OCI-LY7 (cell line): Measurements from ENCODE around the gene KRT75. TPM values are rescaled to one million over a fixed set of nuclear protein-coding genes. Genes with fewer than 3 reads are reported as not detected.

ENCODE experiments used
- BruUV-seq: library from RNA; stranded (reverse); fragments of 400-500 nt; replicated peaks from 2 replicates; lab custom pipeline; 2021; lab: Mats Ljungman, UMichigan
- CTCF ChIA-PET: fragments of 300-600 bp; sonication (Branson Sonifier 250); formaldehyde crosslinking; loops from one replicate; lab custom pipeline; 2022; ENCODE audit warnings: antibody characterized with exemption; ENCODE audit not compliant: unreplicated experiment; lab: Charles Lee
- POLR2A ChIA-PET: fragments of 300-600 bp; sonication (Branson Sonifier 250); formaldehyde crosslinking; loops from one replicate; lab custom pipeline; 2022; ENCODE audit warnings: antibody characterized with exemption; lab: Charles Lee
- DNase-seq: peaks from one replicate; pipeline ENCODE4 v3.0.0-alpha.2; 2015; ENCODE audit warnings: low spot score
- H2AFZ ChIP-seq: fragments of 200-600 bp; sonication (generic), shearing (Covaris generic); 2 replicates; pipeline ENCODE4 v1.6.1; 2014; ENCODE audit warnings: mild to moderate bottlenecking, antibody characterized with exemption, low read length, moderate library complexity
- H3K27ac ChIP-seq: fragments of 200-600 bp; sonication (generic); 2 replicates; pipeline ENCODE4 v1.5.1; 2014; ENCODE audit warnings: mixed run types, low read depth, mild to moderate bottlenecking, moderate library complexity, low read length, inconsistent platforms; ENCODE audit not compliant: poor library complexity, severe bottlenecking
- H3K36me3 ChIP-seq: fragments of 200-600 bp; sonication (generic); 2 replicates; pipeline ENCODE4 v1.6.1; 2014; ENCODE audit warnings: mild to moderate bottlenecking, antibody characterized with exemption, low read length, moderate library complexity, mixed read lengths; ENCODE audit not compliant: insufficient read depth
- H3K4me1 ChIP-seq: fragments of 200-600 bp; sonication (generic); 2 replicates; pipeline ENCODE4 v1.5.1; 2014; ENCODE audit warnings: mild to moderate bottlenecking, low read length; ENCODE audit not compliant: insufficient read depth, poor library complexity, severe bottlenecking
- H3K4me2 ChIP-seq: fragments of 200-600 bp; sonication (generic); 2 replicates; pipeline ENCODE4 v1.6.1; 2014; ENCODE audit warnings: mild to moderate bottlenecking, low read length
- H3K4me3 ChIP-seq: fragments of 200-600 bp; sonication (generic); 2 replicates; pipeline ENCODE4 v1.5.1; 2014; ENCODE audit warnings: mild to moderate bottlenecking, low read depth, low read length; ENCODE audit not compliant: poor library complexity, severe bottlenecking
- H3K79me2 ChIP-seq: fragments of 200-600 bp; sonication (generic); 2 replicates; pipeline ENCODE4 v1.6.1; 2016; ENCODE audit warnings: low read depth, mild to moderate bottlenecking, low read length, moderate library complexity, mixed read lengths; ENCODE audit not compliant: insufficient read depth
- H3K9me2 ChIP-seq: fragments of 200-600 bp; sonication (generic); 2 replicates; pipeline ENCODE4 v1.6.1; 2016; ENCODE audit warnings: mild to moderate bottlenecking, low read length, mixed read lengths; ENCODE audit not compliant: insufficient read depth
- H3K9me3 ChIP-seq: fragments of 200-600 bp; sonication (generic); 2 replicates; pipeline ENCODE4 v1.6.1; 2014; ENCODE audit warnings: mild to moderate bottlenecking, mixed run types, low read length, mixed read lengths
- H4K20me1 ChIP-seq: fragments of 200-600 bp; sonication (generic); 2 replicates; pipeline ENCODE4 v1.6.1; 2014; ENCODE audit warnings: mild to moderate bottlenecking, antibody characterized with exemption, low read length, moderate library complexity, mixed read lengths; ENCODE audit not compliant: insufficient read depth
- EZH2phosphoT487 ChIP-seq: fragments of 200-600 bp; sonication (generic); IDR thresholded peaks from 2 replicates; pipeline ENCODE4 v1.6.1; 2018; ENCODE audit warnings: low read depth, borderline replicate concordance, mild to moderate bottlenecking, mixed run types, antibody characterized with exemption, low read length, moderate library complexity, mixed read lengths
- intact Hi-C: fragments of 100-400 bp; cut with micrococcal nuclease; formaldehyde crosslinking; loops from one replicate; pipeline ENCODE4 v1.10.0; 2022; ENCODE audit not compliant: unreplicated experiment
- total RNA-seq, 2 experiments: library from RNA; depleted of rRNA in 1 of 2; stranded (reverse); fragments of >200 nt in 1 of 2; shearing (Covaris generic) in 1 of 2; gene quantifications; 2 replicates each; pipeline ENCODE4 v1.2.3, GENCODE V29; 2014 to 2022
- TF ChIP-seq, protein P1 (sequence below): fragments of 200-600 bp; sonication (generic); conservative IDR thresholded peaks from 2 replicates; pipeline ENCODE4 v1.5.1; 2014; ENCODE audit warnings: mild to moderate bottlenecking, antibody characterized with exemption, low read length, moderate library complexity, mixed read lengths

KRT75 gene
- total RNA-seq, 2 experiments from 2014 or later = not detected

DNA sequence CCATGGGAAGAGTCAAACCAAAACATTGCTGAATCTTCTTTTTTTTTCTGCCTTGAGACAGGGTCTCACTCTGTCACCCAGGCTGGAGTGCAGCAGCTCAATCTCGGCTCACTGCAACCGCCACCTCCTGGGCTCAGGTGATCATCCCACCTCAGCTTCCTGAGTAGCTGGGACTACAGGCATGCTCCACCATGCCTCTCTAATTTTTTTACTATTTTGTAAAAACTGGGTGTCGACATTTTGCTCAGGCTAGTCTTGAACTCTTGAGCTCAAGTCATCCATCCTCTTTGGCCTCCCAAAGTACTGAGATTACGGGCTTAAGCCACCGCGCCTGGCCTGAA lies 1.5 kb upstream of the KRT75 start:
- no TSS peak for BruUV-seq
- intact Hi-C loops = no loop called here
- ChIA-PET POLR2A (no interaction called here), CTCF (no interaction called here)
- Histone ChIP-seq H3K4me3 (no peak overlapping the region), H3K36me3 (no peaks in the 10 kb centered on the region), H2AFZ (no peak overlapping the region), H3K79me2 (no peaks in the 10 kb centered on the region), H3K4me1 (no peaks in the 10 kb centered on the region), H4K20me1 (no peaks in the 10 kb centered on the region), H3K27ac (no peak overlapping the region), H3K9me3 (no peaks in the 10 kb centered on the region), H3K4me2 (no peak overlapping the region), H3K9me2 (no peaks in the 10 kb centered on the region)
- TF ChIP-seq, protein P1, sequence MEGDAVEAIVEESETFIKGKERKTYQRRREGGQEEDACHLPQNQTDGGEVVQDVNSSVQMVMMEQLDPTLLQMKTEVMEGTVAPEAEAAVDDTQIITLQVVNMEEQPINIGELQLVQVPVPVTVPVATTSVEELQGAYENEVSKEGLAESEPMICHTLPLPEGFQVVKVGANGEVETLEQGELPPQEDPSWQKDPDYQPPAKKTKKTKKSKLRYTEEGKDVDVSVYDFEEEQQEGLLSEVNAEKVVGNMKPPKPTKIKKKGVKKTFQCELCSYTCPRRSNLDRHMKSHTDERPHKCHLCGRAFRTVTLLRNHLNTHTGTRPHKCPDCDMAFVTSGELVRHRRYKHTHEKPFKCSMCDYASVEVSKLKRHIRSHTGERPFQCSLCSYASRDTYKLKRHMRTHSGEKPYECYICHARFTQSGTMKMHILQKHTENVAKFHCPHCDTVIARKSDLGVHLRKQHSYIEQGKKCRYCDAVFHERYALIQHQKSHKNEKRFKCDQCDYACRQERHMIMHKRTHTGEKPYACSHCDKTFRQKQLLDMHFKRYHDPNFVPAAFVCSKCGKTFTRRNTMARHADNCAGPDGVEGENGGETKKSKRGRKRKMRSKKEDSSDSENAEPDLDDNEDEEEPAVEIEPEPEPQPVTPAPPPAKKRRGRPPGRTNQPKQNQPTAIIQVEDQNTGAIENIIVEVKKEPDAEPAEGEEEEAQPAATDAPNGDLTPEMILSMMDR = no peak
- TF ChIP-seq EZH2phosphoT487 = no peak
- no peak for DNase-seq

DNA sequence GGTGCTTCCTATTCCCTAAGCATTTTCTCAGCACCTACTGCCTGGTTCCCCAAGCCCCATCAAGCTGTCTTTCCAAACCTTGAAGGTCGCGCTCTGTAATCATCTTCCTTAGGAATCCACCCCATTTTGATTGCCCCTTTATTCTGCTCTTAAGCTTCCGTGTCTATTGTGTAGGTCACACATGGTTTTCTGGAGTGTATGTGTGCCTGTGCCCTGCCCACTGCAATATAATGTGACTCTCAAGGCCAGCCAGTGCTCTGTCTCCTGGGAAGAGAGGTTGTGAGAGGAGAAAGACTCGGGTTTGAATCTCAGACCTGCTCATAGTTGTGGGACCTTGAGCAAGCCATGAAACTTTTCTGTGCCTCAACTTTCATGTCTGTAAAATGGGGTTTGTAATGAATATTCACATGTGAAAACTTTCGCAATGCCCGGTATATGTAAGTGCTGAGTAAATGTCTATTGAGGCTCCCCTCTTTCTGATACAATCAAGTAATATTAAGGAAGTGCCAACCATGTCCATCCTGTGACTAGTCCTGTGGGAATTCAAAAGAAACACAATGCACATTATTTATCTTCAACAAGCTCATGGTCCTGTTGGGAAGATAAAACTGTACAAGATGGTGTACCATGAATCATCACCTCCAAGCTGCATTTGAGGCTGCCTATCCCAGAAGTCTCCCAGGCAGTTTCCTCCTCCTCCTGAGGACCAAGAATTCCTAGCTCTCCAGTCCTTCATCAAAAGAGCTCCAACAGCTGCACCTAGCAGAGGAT lies 774 bp upstream of the KRT75 start:
- no peak overlapping the region for H3K4me3 ChIP-seq
- H4K20me1 ChIP-seq = no peaks in the 10 kb centered on the region
- H3K36me3 ChIP-seq = no peaks in the 10 kb centered on the region
- H3K79me2 ChIP-seq = no peaks in the 10 kb centered on the region
- ChIA-PET POLR2A (no interaction called here), CTCF (no interaction called here)
- no TSS peak for BruUV-seq
- H3K27ac ChIP-seq = no peak overlapping the region
- intact Hi-C loops = no loop called here
- H3K4me2 ChIP-seq = no peak overlapping the region
- H2AFZ ChIP-seq = no peak overlapping the region
- TF ChIP-seq EZH2phosphoT487 = no peak
- TF ChIP-seq, protein P1 = no peak
- no peaks in the 10 kb centered on the region for H3K4me1 ChIP-seq
- H3K9me3 ChIP-seq = no peaks in the 10 kb centered on the region
- no peak for DNase-seq
- H3K9me2 ChIP-seq = no peaks in the 10 kb centered on the region

DNA sequence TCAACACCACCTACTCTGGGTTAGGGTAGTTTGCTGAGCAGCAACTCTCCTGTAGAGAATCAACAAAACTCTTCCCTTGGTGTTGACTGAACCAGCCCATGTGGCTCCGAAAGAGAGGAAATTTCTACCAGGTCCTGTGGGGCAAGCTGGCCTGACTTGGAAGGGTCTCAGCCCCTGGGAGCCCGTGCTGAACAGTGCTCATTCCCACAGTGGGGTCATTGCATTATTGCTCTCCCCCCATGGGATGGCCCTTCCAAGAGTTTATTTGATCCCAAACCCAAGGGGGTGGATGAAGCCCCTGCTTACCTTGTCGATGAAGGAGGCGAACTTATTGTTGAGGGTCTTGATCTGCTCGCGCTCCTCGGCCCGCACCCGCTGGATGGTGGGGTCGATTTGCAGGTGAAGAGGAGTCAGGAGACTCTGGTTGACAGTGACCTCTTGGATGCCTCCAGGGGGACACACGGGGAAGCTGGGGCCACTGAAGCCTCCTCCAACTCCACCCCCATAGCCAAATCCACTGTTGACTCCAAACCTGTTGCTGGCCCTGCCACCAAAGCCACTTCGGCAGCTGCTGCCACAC lies 580 bp downstream of the KRT75 start:
- TF ChIP-seq, protein P1 = no peak
- no peak for TF ChIP-seq EZH2phosphoT487
- no peak overlapping the region for H3K4me2 ChIP-seq
- H4K20me1 ChIP-seq = no peaks in the 10 kb centered on the region
- H3K4me3 ChIP-seq = no peak overlapping the region
- intact Hi-C loops = no loop called here
- H3K9me3 ChIP-seq = no peaks in the 10 kb centered on the region
- no TSS peak for BruUV-seq
- no peak overlapping the region for H2AFZ ChIP-seq
- CTCF ChIA-PET = no interaction called here
- DNase-seq = no peak
- POLR2A ChIA-PET = no interaction called here
- no peaks in the 10 kb centered on the region for H3K36me3 ChIP-seq
- no peaks in the 10 kb centered on the region for H3K79me2 ChIP-seq
- H3K27ac ChIP-seq = no peak overlapping the region
- H3K4me1 ChIP-seq = no peaks in the 10 kb centered on the region
- H3K9me2 ChIP-seq = no peaks in the 10 kb centered on the region
